Neural crest cell (in vitro differentiated cells): ENCODE measurements around the gene RABL3. TPM values are rescaled to one million over a fixed set of nuclear protein-coding genes. Genes with fewer than 3 reads are reported as not detected.
"Not testable (repeated sequence)": the region's sequence is repeated elsewhere in the genome, so short reads cannot be mapped to it uniquely, and the experiment has no call there.

ENCODE experiments used
- DNase-seq: peaks from one replicate; pipeline ENCODE4 v3.0.0; 2021; ENCODE audit warnings: low read depth, mixed read lengths, low spot score
- H3K27ac Mint-ChIP-seq: one replicate; pipeline ENCODE4 v1.8.0; 2021; ENCODE audit warnings: mild to moderate bottlenecking, mixed read lengths; ENCODE audit not compliant: unreplicated experiment
- H3K27me3 Mint-ChIP-seq: 2 replicates; pipeline ENCODE4 v1.8.0; 2021; ENCODE audit warnings: low read depth, mild to moderate bottlenecking, mixed read lengths
- H3K36me3 Mint-ChIP-seq: 2 replicates; pipeline ENCODE4 v1.8.0; 2021; ENCODE audit warnings: low read depth, mild to moderate bottlenecking, mixed read lengths
- H3K4me1 Mint-ChIP-seq: 2 replicates; pipeline ENCODE4 v1.8.0; 2021; ENCODE audit warnings: mixed read lengths
- H3K4me3 Mint-ChIP-seq: one replicate; pipeline ENCODE4 v1.8.0; 2021; ENCODE audit warnings: mild to moderate bottlenecking, mixed read lengths
- H3K9me3 Mint-ChIP-seq: 2 replicates; pipeline ENCODE4 v1.8.0; 2021; ENCODE audit warnings: mixed read lengths
- long read RNA-seq: library from polyadenylated mRNA; unstranded; transcript quantifications from one replicate; pipeline ENCODE4 v2.0.0, GENCODE V29; 2020
- total RNA-seq: library from RNA; stranded (reverse); gene quantifications from 2 replicates; pipeline ENCODE4 v1.2.1, GENCODE V29; 2021
- TF ChIP-seq, protein P1 (sequence below): fragments of 200-600 bp; sonication (generic); conservative IDR thresholded peaks from 2 replicates; pipeline ENCODE4 v1.5.0; 2021; ENCODE audit warnings: antibody characterized with exemption, mild to moderate bottlenecking

RABL3 gene, protein sequence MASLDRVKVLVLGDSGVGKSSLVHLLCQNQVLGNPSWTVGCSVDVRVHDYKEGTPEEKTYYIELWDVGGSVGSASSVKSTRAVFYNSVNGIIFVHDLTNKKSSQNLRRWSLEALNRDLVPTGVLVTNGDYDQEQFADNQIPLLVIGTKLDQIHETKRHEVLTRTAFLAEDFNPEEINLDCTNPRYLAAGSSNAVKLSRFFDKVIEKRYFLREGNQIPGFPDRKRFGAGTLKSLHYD
- total RNA-seq, result 16.5 and 17.8 TPM in 2 replicates
- long read RNA-seq, transcript RABL3-201 (8 exons, 3,883 nt), result major isoform, 59 of 73 reads
- long read RNA-seq, partial matches to known transcripts, result 6 of 73 reads
- long read RNA-seq, other reads (novel, unspliced or antisense), result 5 of 73 reads

DNA sequence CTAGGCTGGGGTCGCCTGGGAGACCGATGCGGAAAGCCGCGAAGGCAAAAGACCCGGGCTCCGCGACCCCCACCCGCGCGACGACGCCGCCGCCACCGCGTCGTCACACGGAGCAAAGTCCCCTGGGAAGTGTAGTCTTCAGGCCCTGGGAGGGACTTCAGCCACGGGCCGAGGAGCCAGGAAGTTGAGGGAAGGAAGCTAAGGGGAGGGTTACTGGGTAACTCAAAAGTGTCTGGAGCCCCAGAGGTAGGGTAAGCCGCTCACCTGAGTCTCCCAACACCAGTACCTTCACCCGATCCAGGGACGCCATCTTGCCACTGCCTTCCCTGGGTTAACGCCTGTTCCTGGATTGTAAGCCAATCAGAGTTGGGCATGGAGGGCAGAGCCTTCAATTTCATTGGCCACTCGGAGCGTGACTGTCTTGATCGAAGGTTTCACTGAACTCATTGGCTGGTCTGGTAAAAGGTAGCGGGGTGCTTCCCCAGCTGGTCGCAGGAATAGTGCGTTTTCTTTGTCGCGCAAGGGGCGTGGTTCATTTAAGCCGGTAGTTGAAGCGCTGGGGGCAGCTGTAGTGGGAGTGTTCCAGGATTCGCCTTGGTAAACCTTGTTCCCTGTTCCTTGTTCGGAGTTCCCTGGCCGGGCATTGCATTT lies at the start of gene RABL3, which contains the start of gene GTF2E1:
Gene RABL3, minus strand, starts transcription at position 319 of the 651 bp plus-strand sequence. Its CDS starts 9 bp downstream, at position 310.
Gene GTF2E1, plus strand, starts transcription at position 547 of the 651 bp plus-strand sequence. CDS start 7,809 bp downstream, outside the sequence.
- Mint-ChIP-seq H3K27me3 (no peaks in the 10 kb centered on the region), H3K36me3 (peaks cover 9% of the 10 kb centered on the region), H3K9me3 (no peaks in the 10 kb centered on the region), H3K27ac (peak within 1 kb of the TSS; percentile 99), H3K4me1 (peaks cover 36% of the 10 kb centered on the region), H3K4me3 (peak within 1 kb of the TSS; percentile 94)
- DNase-seq, result peak; percentile 92
- TF ChIP-seq, protein P1, sequence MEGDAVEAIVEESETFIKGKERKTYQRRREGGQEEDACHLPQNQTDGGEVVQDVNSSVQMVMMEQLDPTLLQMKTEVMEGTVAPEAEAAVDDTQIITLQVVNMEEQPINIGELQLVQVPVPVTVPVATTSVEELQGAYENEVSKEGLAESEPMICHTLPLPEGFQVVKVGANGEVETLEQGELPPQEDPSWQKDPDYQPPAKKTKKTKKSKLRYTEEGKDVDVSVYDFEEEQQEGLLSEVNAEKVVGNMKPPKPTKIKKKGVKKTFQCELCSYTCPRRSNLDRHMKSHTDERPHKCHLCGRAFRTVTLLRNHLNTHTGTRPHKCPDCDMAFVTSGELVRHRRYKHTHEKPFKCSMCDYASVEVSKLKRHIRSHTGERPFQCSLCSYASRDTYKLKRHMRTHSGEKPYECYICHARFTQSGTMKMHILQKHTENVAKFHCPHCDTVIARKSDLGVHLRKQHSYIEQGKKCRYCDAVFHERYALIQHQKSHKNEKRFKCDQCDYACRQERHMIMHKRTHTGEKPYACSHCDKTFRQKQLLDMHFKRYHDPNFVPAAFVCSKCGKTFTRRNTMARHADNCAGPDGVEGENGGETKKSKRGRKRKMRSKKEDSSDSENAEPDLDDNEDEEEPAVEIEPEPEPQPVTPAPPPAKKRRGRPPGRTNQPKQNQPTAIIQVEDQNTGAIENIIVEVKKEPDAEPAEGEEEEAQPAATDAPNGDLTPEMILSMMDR, result no peak

DNA sequence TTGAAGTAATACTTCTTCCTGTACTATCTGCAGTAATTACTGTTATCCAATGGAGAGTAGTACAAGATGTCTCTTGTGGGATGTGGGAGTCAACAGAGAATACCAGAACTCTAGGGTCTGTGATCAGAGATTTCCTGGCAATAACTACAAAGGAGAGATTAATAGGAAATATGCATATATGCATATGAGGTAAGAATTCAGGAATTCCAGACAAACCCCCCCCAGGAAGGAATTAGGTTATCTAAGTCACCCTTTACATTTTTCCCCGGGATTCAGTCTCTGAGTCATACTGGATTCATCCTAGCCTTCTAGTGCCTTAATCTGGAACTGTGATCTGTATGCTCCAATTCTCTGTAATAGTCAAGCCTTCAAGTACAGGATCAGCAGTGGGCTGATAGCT lies 49.6 kb upstream of the RABL3 start:
- Mint-ChIP-seq H3K4me1 (peaks cover 25% of the 10 kb centered on the region), H3K4me3 (no peak overlapping the region), H3K9me3 (no peaks in the 10 kb centered on the region), H3K36me3 (no peaks in the 10 kb centered on the region), H3K27me3 (no peaks in the 10 kb centered on the region), H3K27ac (no peak overlapping the region)
- TF ChIP-seq, protein P1, result no peak
- no peak for DNase-seq

- TF ChIP-seq, protein P1, result no peak
- H3K9me3 Mint-ChIP-seq, result no peaks in the 10 kb centered on the region
- H3K27me3 Mint-ChIP-seq, result no peaks in the 10 kb centered on the region
- H3K4me1 Mint-ChIP-seq, result peaks cover 16% of the 10 kb centered on the region
- no peak overlapping the region for H3K4me3 Mint-ChIP-seq
- H3K36me3 Mint-ChIP-seq, result no peaks in the 10 kb centered on the region
- H3K27ac Mint-ChIP-seq, result no peak overlapping the region
- no peak for DNase-seq
Measured at GRCh38 chr3:120791010-120791409, 48.7 kb upstream of the RABL3 start.

DNA sequence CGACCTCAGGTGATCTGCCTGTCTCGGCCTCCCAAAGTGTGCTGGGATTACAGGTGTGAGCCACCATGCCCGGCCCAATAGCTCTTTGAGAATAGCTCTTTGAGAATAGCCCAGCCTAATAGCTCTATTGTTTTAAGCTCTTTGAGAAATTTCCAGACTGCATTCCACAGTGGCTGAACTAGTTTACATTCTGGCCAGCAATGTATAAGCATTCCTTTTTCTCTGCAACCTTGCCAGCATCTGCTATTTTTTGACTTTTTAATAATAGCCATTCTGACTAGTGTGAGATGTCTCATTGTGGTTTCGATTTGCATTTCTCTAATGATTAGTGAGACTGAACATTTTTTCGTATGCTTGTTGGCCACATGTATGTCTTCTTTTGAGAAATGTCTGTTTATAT lies 43.5 kb upstream of the RABL3 start:
- H3K9me3 Mint-ChIP-seq, H3K36me3 Mint-ChIP-seq, DNase-seq, H3K27ac Mint-ChIP-seq, H3K4me3 Mint-ChIP-seq, H3K27me3 Mint-ChIP-seq, H3K4me1 Mint-ChIP-seq: not testable (repeated sequence)

DNA sequence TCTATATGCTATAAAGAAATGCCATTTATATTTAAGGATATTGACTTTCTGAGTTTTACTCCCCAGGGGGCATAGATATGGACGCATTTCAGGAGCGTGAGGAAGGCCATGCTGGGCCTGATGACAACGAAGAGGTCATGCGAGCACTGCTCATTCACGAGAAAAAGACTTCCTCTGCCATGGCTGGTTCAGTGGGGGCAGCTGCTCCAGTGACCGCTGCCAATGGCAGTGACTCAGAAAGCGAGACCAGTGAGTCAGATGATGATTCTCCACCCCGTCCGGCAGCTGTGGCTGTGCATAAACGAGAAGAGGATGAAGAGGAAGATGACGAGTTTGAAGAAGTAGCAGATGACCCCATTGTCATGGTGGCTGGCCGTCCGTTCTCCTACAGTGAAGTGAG lies 38.7 kb upstream of the RABL3 start:
- TF ChIP-seq, protein P1, result no peak
- no peak overlapping the region for H3K27ac Mint-ChIP-seq
- no peaks in the 10 kb centered on the region for H3K9me3 Mint-ChIP-seq
- H3K27me3 Mint-ChIP-seq, result no peaks in the 10 kb centered on the region
- no peak overlapping the region for H3K4me3 Mint-ChIP-seq
- no peaks in the 10 kb centered on the region for H3K4me1 Mint-ChIP-seq
- DNase-seq, result no peak
- peaks cover 14% of the 10 kb centered on the region for H3K36me3 Mint-ChIP-seq

DNA sequence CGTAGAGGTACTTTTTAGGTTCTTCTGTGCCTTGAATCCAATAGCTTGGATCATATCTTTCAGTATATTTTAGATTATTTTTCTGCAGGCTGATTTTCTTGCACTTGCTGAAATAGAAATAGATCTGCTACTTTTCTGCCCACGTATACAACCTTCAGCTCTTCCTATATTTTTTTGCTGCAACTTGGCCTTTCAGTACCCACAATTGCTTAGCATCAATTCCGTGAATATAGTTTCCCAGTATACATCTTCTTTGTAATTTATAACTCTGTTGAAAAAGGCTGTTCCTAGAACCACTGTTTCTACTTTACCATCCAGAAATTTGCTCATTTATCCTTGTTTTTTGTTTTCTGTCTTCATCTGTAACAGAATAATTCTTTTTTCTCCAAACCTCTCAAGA lies 36.5 kb upstream of the RABL3 start:
- DNase-seq, result no peak
- no peaks in the 10 kb centered on the region for H3K27me3 Mint-ChIP-seq
- H3K9me3 Mint-ChIP-seq, result no peaks in the 10 kb centered on the region
- no peak overlapping the region for H3K4me3 Mint-ChIP-seq
- no peaks in the 10 kb centered on the region for H3K4me1 Mint-ChIP-seq
- TF ChIP-seq, protein P1, result no peak
- H3K27ac Mint-ChIP-seq, result no peak overlapping the region
- H3K36me3 Mint-ChIP-seq, result peaks cover 14% of the 10 kb centered on the region
